NCI-H345 treated with DMSO at 0.1 percent for 48 hours (cell line): ENCODE results near the gene MSRB3.

ENCODE experiments used
- DNase-seq: peaks from one replicate; lab custom pipeline; 2025; ENCODE audit not compliant: unreplicated experiment; lab: John Stamatoyannopoulos, UW

MSRB3 gene

DNA sequence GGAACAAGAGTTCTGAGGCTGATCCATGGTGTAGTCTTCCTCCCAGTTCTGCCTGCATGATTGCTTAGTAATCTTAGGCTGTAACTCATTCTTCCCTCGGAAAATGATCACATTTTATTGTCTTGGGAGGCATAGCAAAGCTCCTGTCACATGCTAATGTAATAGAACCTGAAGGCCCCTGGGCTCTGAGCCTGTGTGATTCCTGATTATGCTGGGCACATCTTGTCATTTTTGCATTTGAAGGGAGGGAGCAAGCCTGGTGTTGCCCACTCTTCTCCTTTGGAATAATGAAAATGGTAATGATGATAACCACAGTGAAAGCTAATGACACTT is 215.4 kb downstream of the MSRB3 start:
- DNase-seq = no peak

DNA sequence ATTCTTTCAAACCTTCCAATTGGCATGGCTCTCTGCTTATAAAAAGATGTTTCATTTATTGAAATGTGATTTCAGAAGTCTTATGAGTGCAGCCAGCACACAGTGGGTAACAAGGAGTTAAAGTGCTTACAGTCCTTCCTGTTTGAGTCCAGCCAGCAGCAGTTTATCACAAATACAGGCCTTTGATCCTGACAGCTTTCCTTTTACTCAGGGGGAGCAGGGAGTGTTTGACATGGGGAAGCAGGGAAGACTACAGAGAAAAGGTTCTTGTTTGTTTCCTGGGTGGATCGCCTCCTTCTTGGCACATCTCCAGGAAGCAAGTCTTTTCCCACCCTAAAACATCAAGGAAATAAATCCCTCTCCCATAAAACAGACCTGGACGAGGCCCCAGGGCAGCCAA is 216.1 kb downstream of the MSRB3 start:
- no peak for DNase-seq

DNA sequence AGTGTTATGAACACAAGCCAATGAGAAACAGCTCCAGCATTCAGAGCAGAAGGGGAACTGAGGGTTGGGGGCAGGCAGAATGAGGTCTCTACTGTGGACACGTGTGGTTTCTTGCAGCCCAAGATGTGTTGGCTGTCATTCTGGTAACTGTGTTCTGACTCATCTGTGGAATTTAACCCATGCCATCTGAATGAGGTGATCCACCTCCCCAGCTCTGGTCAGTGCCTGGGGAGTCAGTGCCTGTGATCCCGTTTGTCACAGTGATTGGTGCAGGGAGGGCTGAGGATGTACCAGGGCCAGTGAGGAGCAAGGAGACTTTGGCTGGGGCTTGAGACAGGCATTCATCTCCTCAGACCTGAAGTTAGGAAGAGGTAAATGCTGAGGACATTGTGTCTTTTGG is 216.8 kb downstream of the MSRB3 start:
- DNase-seq = no peak

DNA sequence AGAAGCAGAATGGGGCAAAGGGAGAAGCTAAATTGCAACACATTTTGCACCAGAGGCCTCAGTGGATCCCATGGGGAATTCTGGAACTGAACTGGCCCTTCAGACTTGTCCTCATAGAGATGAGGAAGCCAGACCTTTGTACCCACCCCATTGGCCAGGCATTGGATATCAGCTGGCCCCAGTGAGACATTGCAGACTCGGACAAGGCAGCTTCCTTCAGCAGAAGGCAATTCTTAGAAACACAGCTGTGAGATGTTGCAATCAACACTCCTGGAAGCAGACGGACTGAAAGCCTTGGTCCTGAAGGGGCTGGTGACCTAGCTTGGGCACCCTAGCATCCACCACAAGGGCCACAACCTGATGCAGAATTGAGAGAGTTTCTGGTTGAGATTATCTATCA is 218.1 kb downstream of the MSRB3 start:
- DNase-seq = no peak

DNA sequence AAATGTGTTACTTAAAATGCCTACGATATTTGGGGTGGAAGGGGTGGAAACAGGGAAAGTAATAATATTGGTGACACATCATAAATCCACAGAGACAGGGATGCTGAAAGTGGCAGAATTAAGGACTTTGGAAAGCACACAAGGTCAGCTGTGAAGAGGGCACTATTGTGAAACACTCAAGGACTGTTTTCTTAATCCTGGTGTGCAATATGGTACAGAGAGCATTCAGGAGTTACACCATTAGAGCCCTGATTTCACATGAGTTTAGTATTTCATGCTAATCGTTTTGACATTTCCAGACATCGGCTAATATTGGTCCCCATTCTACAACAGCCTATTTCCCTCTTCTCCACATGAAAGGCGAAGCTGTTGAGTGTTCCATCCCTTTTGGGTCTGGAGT is 219.2 kb downstream of the MSRB3 start:
- DNase-seq = no peak

DNA sequence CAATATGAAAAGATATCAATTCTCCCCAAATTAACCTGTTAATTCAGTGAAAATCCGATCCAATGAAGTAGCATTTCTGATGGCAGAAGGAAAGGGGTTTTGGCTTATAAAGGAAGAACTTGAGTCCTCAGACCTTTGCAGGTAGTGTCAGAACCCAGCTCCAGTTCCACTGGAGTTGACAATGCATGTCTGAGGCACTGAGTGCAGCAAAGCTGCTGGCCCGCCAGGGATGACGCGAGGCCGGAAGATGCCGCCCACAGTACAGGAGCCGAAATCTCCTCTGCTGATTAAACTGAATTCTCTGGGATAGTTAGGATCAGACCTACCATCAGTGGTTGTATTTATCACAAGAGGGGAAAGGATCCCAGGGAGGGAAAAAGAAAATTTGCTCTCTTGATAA is 220.7 kb downstream of the MSRB3 start:
- no peak for DNase-seq

DNA sequence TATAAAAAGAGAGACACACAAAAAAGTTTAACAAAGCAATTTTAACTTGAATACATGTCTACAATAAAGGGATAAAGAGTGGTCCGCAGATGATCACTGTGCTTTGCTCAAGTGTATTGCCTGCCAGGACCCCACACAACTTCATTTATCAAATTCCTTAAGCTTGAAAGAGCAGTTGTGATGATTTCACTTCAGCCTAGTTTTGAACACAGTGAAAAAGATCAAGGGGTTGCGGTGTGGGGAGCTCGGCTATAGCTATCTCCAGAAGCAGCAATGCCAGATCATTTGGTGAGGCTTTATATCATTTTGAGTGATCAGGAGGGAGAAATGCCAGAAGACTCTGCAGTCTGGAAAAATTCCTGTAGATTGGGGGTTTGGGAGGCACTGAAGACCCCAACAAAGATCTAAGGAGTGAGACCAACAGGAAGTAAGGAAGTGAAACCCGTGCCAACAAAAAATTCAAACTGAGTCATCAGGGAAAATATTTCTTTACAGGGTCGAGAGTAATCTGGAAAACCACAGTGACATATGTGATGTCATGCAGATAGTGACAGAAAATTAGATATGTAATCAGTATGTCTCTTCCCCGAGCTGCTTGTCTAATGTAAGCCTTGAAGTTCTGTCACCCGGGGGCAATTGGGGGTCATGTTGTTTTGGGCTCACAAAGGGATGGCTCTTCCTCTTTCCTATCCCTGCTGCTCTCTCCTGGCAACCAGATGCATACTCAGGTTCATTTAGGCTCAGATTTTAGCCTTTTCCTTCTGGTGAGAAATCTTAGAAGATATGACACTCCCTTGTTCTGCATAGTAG is 221.8 kb downstream of the MSRB3 start:
- DNase-seq = no peak

DNA sequence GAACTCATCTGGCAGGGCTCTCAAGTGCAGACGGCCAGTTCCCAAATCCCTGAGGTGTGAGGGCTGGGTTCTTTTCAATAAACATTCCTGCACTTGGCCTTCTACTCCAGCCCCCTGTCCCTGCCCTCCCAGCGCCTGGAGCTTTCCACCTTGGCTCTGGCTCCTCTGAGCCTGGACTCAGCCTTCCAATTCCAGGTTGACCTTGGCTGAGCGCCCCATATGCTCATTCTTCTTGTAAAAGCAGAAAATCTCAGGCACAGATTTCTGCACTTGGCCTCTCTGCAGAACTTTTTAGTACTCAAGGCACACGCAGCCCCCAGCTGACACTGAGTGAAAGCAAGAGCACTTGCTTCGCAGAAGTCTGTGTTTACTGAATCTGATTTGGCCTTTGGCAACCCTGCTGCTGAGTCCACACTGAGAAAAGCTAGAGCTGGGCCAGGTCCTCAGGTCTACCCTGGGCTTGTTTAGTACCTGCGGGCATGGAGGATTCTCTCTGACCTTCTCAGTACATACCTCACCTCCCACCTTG is 222.7 kb downstream of the MSRB3 start:
- no peak for DNase-seq

DNA sequence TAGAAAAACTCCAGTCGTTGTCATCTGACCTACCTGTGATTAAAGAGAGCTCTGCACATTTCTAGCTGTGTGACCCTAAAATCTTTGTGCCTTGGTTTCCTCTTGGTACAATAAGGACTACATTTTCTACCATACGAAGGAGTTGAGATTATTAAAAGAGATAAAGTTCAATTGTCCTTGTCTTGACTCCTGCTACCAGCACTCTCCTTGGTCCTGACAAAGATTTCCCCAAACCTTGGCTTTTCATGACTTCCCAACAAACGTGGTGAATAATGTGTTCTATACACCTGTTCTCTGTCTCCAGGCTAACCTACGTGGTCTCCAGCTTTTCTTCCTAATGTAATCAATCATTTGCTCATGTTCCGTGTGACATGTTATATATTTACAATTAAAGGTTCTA is 223.5 kb downstream of the MSRB3 start:
- no peak for DNase-seq

DNA sequence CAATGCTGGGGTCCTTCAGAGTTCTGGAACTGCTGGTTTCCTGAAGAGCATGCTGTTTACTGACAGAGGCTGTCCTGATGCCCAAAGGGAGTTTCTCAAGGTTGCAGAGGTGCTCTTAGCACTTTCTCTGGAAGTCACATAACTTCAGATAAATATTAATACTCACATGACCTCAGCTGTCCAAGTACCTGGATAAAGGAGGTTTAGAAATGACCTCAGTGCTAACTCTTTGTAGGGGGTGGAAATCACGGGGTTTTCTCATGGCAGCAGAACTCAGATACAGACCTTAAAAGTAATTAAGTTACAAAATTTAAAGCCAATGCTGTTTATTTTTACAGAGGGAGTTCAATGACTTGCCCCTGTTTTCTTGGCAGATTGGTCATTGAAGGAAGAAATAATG is 225.9 kb downstream of the MSRB3 start:
- no peak for DNase-seq

DNA sequence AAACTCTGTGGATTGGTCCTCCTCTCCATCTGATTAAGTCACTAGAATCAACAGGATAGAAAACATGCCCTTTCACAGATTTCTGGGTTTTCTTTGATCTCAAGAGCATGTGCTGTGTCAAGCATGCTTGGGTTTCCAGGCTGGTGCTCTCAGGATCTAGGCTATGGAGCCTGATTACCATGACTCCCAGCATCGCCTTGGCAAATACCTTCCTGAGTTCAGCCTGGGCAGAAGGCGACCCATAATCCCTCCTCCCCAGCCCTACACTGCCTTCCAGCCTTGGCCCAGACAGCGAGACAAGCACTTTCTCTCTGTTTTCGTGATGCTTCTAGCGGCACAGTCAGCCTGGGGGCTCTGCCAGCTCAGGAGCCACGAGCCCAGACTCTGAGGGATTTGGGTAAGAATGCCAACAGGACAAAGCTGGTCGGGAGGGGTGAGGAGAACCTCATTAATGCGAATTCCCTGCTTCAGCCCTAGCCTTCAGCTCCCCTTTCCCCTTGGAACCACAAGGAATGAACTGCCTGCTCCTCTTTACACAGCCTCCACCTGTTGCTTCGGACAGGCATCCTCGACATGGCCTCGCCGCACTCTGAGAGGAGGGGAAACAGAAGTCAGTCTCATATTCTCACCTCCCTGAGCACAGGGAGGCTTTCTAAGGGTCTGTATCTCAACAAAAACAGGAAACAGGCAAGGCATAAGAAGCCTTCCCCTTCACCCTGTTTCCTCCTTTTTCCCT is 227.1 kb downstream of the MSRB3 start:
- no peak for DNase-seq

DNA sequence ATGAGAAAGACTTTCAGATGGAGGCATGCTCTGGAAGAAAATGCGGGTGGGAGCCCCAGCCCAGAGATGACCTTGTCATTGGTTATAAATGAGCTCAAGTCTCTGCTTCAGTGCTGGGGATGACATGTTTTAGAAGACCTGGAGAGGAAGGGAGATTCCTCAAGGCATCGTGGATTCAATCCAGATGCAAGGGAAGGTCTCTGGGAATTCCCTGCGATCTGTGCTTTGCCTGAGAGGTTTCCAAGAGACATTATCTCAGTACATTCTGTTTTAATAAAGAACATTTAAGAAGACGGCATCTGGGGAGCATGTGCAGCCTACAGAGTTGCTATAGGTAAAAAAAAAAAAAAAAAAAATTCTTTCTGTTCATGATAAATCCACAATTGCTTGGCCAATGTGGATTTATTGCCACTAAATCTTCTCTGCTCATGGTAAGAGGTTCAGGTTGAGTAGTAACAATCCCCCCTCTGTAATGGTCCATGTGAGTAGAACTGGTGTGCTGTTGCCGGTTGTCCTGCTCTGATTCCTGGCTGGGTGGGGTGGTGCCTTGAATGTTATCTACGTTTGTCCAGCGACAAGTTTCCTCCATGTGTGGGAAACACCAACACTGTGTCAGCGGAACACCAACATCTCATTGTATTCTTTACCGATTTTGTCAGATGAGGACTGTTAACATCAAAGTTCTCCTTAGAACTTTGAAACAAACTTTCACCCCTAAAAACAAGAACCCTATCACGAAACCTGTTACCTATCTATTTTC is 230.0 kb downstream of the MSRB3 start:
- DNase-seq = no peak

DNA sequence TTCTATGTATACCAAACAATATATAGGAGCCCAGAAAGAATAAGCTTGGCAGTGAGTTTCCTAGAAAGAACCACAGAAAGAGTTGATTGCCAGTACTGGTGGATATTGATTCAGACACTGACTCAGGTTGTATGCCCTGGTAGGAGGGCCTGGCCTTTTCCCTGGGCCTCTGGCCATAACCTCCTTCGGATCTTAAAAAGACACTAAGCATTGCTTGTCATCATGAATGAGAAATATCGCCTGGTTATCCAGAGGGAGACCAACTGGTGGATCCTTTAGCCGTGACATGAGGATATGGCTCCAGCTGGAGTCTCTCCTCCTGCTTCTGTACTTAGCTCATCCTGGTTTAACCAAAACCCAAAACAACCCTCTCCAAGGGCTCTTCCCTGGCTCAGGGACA is 231.5 kb downstream of the MSRB3 start:
- DNase-seq = no peak

DNA sequence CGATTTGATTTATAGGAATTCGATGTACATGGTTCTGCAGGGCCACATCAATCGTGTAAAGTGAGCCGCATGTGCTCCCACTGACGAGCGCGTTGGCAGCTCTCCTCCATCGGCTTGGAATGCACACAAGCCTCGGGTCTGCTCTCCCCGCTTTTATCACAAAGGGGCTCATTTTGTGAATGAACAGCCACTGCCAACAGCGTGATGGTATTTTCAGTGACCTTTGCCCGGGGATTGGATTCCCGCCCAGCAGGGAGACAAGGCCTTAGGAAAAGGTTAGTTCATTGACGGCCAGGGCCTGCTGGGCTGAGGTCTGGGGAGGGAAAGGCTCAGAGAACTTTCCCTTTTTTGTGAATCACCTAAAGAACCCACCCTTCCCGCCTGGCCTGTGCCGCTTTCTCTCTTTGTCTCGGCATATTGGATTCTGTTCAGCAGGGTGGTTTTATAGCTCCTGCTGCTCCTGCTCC is 232.1 kb downstream of the MSRB3 start:
- DNase-seq = no peak

DNA sequence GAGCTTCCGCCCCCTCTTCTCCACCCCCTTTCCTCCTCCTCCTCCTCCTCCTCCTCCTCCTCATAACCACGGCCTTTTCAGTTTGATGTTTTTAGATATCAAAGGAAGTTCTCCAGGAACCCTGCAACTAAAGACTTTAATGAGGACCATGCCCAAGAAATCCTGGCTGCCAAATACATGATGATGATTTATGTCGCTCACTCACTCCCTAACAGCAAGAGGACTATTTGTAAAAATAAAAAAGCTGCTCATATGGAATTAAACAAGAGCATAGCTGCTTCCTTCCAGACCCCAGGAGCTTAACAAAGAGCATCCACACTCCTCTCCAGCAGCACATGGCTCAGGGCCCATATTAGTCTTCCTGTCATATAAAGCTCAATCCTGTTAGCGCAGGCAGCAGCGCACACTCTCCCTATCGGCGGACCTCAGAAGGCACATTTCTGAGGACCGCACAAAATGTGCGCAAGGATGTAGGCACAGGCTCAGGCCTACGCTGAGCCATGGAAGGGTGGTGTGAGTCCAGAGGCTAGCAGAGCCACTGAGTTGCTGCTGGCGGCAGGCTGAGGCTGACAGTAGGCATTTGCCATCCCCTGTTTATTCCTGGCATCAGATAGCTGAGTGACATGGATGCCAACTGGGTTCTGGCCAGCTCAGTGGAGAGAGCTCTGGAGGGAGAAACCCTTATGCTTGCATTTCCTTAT is 232.8 kb downstream of the MSRB3 start:
- no peak for DNase-seq

DNA sequence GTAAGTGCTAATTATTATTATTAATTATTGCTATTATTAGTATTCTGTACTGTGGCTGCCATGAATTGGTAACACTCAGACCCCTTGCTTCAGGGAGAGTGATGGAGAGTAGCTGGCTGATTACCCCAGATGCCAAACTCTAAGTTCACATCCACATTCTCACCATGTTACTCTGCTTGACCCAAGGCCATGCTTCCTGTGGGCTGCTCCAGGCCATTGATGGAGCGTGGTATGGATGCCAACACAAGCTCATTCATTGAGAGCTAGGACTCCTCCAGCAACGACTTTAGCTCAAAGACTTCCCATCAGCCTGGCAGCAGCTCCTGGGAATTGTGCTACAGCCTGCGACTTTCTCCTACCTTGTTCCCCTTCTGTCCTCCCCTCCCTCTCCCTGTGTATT is 233.4 kb downstream of the MSRB3 start:
- no peak for DNase-seq
